ENCODE measurements around the gene MINAR1.

The MINAR1 gene

GRCh38 chr15:79455361-79455760 lies 23.2 kb downstream of the MINAR1 start:
- H3K4me1 ChIP-seq (ENCODE audit: low read length), result peaks cover 8% of the 10 kb centered on the region; the same call in 1 of the 2 replicates
- no peak overlapping the region for H3K4me3 ChIP-seq (ENCODE audit: low read length)
- no peak overlapping the region for H3K4me2 ChIP-seq (ENCODE audit: low read length)
- no peak overlapping the region for H2AFZ ChIP-seq (ENCODE audit: low read depth, low read length)
- no peak for TF ChIP-seq CTCF (IDR thresholded peaks at IDR 0.05; ENCODE audit: low read depth, low read length)
- TF ChIP-seq EZH2phosphoT487 (IDR thresholded peaks at IDR 0.05; ENCODE audit: low read depth), result no peak
- H3K79me2 ChIP-seq (ENCODE audit: low read length), result no peaks in the 10 kb centered on the region
- no peak overlapping the region for H3K27ac ChIP-seq (ENCODE audit: low read length)
- H4K20me1 ChIP-seq (ENCODE audit: insufficient read depth, low read length), result no peaks in the 10 kb centered on the region
- no peak overlapping the region for H3K9ac ChIP-seq (ENCODE audit: low read length)
- no peaks in the 10 kb centered on the region for H3K36me3 ChIP-seq (replicated peaks; ENCODE audit: low read depth, low read length)
- no peaks in the 10 kb centered on the region for H3K27me3 ChIP-seq (ENCODE audit: low read depth, low read length)
- no peaks in the 10 kb centered on the region for H3K9me3 ChIP-seq (ENCODE audit: insufficient read depth, low read length)

- H3K4me3 ChIP-seq (ENCODE audit: low read length), result no peak overlapping the region
- no peaks in the 10 kb centered on the region for H3K9me3 ChIP-seq (ENCODE audit: insufficient read depth, low read length)
- TF ChIP-seq CTCF (IDR thresholded peaks at IDR 0.05; ENCODE audit: low read depth, low read length) (no peak), EZH2phosphoT487 (IDR thresholded peaks at IDR 0.05; ENCODE audit: low read depth) (no peak)
- peaks cover 8% of the 10 kb centered on the region; the same call in 1 of the 2 replicates for H3K4me1 ChIP-seq (ENCODE audit: low read length)
- no peak overlapping the region for H3K9ac ChIP-seq (ENCODE audit: low read length)
- no peaks in the 10 kb centered on the region for H3K36me3 ChIP-seq (replicated peaks; ENCODE audit: low read depth, low read length)
- no peak overlapping the region for H3K4me2 ChIP-seq (ENCODE audit: low read length)
- H3K27me3 ChIP-seq (ENCODE audit: low read depth, low read length), result no peaks in the 10 kb centered on the region
- H2AFZ ChIP-seq (ENCODE audit: low read depth, low read length), result no peak overlapping the region
- no peaks in the 10 kb centered on the region for H4K20me1 ChIP-seq (ENCODE audit: insufficient read depth, low read length)
- H3K79me2 ChIP-seq (ENCODE audit: low read length), result no peaks in the 10 kb centered on the region
- H3K27ac ChIP-seq (ENCODE audit: low read length), result no peak overlapping the region
Observed at GRCh38 chr15:79455943-79456342, 23.8 kb downstream of the MINAR1 start.

GRCh38 chr15:79458491-79458890 lies 26.4 kb downstream of the MINAR1 start:
- Histone ChIP-seq H3K36me3 (replicated peaks; ENCODE audit: low read depth, low read length) (no peaks in the 10 kb centered on the region), H4K20me1 (ENCODE audit: insufficient read depth, low read length) (no peaks in the 10 kb centered on the region), H3K4me2 (ENCODE audit: low read length) (no peak overlapping the region), H3K27ac (ENCODE audit: low read length) (no peak overlapping the region), H3K4me1 (ENCODE audit: low read length) (peaks cover 2% of the 10 kb centered on the region; the same call in 1 of the 2 replicates), H3K79me2 (ENCODE audit: low read length) (no peaks in the 10 kb centered on the region), H3K9ac (ENCODE audit: low read length) (no peak overlapping the region), H3K9me3 (ENCODE audit: insufficient read depth, low read length) (no peaks in the 10 kb centered on the region), H2AFZ (ENCODE audit: low read depth, low read length) (no peak overlapping the region), H3K4me3 (ENCODE audit: low read length) (no peak overlapping the region), H3K27me3 (ENCODE audit: low read depth, low read length) (no peaks in the 10 kb centered on the region)
- TF ChIP-seq CTCF (IDR thresholded peaks at IDR 0.05; ENCODE audit: low read depth, low read length) (no peak), EZH2phosphoT487 (IDR thresholded peaks at IDR 0.05; ENCODE audit: low read depth) (no peak)

- Histone ChIP-seq H3K27ac (ENCODE audit: low read length) (no peak overlapping the region), H3K27me3 (ENCODE audit: low read depth, low read length) (no peaks in the 10 kb centered on the region), H3K9me3 (ENCODE audit: insufficient read depth, low read length) (no peaks in the 10 kb centered on the region), H3K9ac (ENCODE audit: low read length) (no peak overlapping the region), H3K79me2 (ENCODE audit: low read length) (no peaks in the 10 kb centered on the region), H2AFZ (ENCODE audit: low read depth, low read length) (no peak overlapping the region), H3K36me3 (replicated peaks; ENCODE audit: low read depth, low read length) (no peaks in the 10 kb centered on the region), H3K4me3 (ENCODE audit: low read length) (no peak overlapping the region), H3K4me1 (ENCODE audit: low read length) (no peaks in the 10 kb centered on the region), H3K4me2 (ENCODE audit: low read length) (no peak overlapping the region), H4K20me1 (ENCODE audit: insufficient read depth, low read length) (no peaks in the 10 kb centered on the region)
- TF ChIP-seq CTCF (IDR thresholded peaks at IDR 0.05; ENCODE audit: low read depth, low read length), result no peak
- TF ChIP-seq EZH2phosphoT487 (IDR thresholded peaks at IDR 0.05; ENCODE audit: low read depth), result no peak
Observed at GRCh38 chr15:79459666-79460065, 27.5 kb downstream of the MINAR1 start.

Measured in OCI-LY3 (cell line).